ENCODE data around the gene MAD1L1. TPM values are rescaled to one million over a fixed set of nuclear protein-coding genes. Genes with fewer than 3 reads are reported as not detected.

The MAD1L1 gene
- total and polyA plus RNA-seq, 2 donors (not counting 3 experiments of a cell fraction or from before 2014, with no cell fraction given): 34.1 to 42.3 TPM

DNA sequence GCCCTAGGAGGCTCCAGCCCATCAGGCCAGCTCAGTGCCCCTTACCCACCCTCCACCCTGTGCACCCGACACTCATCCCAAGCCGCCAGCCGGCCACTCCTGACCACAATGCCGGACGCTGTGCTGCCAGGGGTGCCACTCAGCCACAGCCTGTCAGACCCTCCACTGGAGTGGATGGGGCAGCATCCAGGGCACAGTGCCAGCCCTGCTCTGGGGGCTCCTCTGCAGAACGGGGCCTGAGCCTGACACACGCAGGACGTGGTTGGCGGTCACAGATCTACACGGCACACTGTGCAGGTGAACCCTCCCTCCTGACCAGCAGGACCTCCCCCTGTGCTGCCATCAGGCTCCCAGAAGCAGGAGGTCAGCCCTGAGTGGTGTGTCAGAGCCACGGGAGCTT is 114.7 kb downstream of the MAD1L1 start:
- BruUV-seq (replicated peaks): no TSS peak
- H3K79me2 ChIP-seq (ENCODE audit: control insufficient read depth, insufficient read depth, low read length): no peaks in the 10 kb centered on the region
- H3K9me1 ChIP-seq (replicated peaks; ENCODE audit: control insufficient read depth, extremely low read depth, insufficient read depth, low read length): no peaks in the 10 kb centered on the region
- no peak overlapping the region for H3K4me3 ChIP-seq (replicated peaks in 1 of 3; ENCODE audit: insufficient read depth in 1 of 3, low read depth in 1 of 3, low read length in 3 of 3)
- H3K36me3 ChIP-seq (ENCODE audit: control insufficient read depth in 2 of 2, extremely low read depth in 1 of 2, insufficient read depth in 2 of 2, low read length in 2 of 2): no peaks in the 10 kb centered on the region
- no peak overlapping the region for H2AFZ ChIP-seq (ENCODE audit: low read depth, low read length)
- H3K9me3 ChIP-seq (replicated peaks; ENCODE audit: control insufficient read depth, insufficient read depth, low read length): no peaks in the 10 kb centered on the region
- peaks cover 5% of the 10 kb centered on the region for H3K4me1 ChIP-seq (ENCODE audit: control insufficient read depth, extremely low read depth, insufficient read depth, low read length)
- intact Hi-C loops (cut with micrococcal nuclease) (no loop called here), dilution Hi-C loops (cut with MboI; ENCODE audit: extremely low pct_ligation_motif_present, low sequenced_read_pairs) (no loop called here)
- no peak for TF ChIP-seq EZH2 (IDR thresholded peaks at IDR 0.05; ENCODE audit: borderline replicate concordance, low read depth, low read length, severe bottlenecking)
- no peak for TF ChIP-seq MYC (IDR thresholded peaks at IDR 0.05; ENCODE audit: low read depth, low read length)
- no peak for TF ChIP-seq FOS (IDR thresholded peaks at IDR 0.05; ENCODE audit: borderline replicate concordance, insufficient read depth, low read length)
- TF ChIP-seq, protein P1, sequence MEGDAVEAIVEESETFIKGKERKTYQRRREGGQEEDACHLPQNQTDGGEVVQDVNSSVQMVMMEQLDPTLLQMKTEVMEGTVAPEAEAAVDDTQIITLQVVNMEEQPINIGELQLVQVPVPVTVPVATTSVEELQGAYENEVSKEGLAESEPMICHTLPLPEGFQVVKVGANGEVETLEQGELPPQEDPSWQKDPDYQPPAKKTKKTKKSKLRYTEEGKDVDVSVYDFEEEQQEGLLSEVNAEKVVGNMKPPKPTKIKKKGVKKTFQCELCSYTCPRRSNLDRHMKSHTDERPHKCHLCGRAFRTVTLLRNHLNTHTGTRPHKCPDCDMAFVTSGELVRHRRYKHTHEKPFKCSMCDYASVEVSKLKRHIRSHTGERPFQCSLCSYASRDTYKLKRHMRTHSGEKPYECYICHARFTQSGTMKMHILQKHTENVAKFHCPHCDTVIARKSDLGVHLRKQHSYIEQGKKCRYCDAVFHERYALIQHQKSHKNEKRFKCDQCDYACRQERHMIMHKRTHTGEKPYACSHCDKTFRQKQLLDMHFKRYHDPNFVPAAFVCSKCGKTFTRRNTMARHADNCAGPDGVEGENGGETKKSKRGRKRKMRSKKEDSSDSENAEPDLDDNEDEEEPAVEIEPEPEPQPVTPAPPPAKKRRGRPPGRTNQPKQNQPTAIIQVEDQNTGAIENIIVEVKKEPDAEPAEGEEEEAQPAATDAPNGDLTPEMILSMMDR (IDR thresholded peaks at IDR 0.05; ENCODE audit: extremely low read depth in 1 of 2, insufficient read depth in 1 of 2, low read depth in 1 of 2, low read length in 2 of 2): no peak
- no peak for TF ChIP-seq GATA2 (IDR thresholded peaks at IDR 0.05; ENCODE audit: insufficient read depth, insufficient read length, low read depth, low read length)
- TF ChIP-seq POLR2AphosphoS5 (IDR thresholded peaks at IDR 0.05; ENCODE audit: insufficient read depth, low read depth, low read length): no peak
- TF ChIP-seq POLR2A (IDR thresholded peaks at IDR 0.05; ENCODE audit: low read depth, low read length): no peak
- POLR2A ChIA-PET: no interaction called here
- no peaks in the 10 kb centered on the region for H3K27me3 ChIP-seq (ENCODE audit: control insufficient read depth in 2 of 2, insufficient read depth in 2 of 2, low read length in 2 of 2)
- H3K9ac ChIP-seq (replicated peaks; ENCODE audit: extremely low read depth, insufficient read depth, low read length): no peak overlapping the region
- H3K4me2 ChIP-seq (ENCODE audit: insufficient read depth, low read length): no peak overlapping the region
- FAIRE-seq (no peak), DNase-seq (ENCODE audit: low read depth, low spot score) (no peak)
- H4K20me1 ChIP-seq (replicated peaks; ENCODE audit: control insufficient read depth, extremely low read depth, insufficient read depth, low read length): no peaks in the 10 kb centered on the region
- CTCF ChIA-PET: interaction anchor here (2.1 kb wide), 1 partner anchor 11 kb away, joined by 4 read pairs; no protein-coding TSS in a partner anchor
- no peak overlapping the region for H3K27ac ChIP-seq (ENCODE audit: insufficient read depth, low read depth, low read length)
